ENCODE results near the gene GABRG2. TPM values are rescaled to one million over a fixed set of nuclear protein-coding genes. Genes with fewer than 3 reads are reported as not detected.
"Not testable (repeated sequence)": the region's sequence is repeated elsewhere in the genome, so short reads cannot be mapped to it uniquely, and the experiment has no call there.

GABRG2 gene
- not detected for polyA plus RNA-seq (ENCODE audit: insufficient read length)

- DNase-seq (ENCODE audit: low read depth) = no peak
Observed at GRCh38 chr5:162067655-162068411, at the start of gene GABRG2. Gene GABRG2 (plus strand): TSS chr5:162067773. CDS start chr5:162068000, 227 bp downstream.

DNA sequence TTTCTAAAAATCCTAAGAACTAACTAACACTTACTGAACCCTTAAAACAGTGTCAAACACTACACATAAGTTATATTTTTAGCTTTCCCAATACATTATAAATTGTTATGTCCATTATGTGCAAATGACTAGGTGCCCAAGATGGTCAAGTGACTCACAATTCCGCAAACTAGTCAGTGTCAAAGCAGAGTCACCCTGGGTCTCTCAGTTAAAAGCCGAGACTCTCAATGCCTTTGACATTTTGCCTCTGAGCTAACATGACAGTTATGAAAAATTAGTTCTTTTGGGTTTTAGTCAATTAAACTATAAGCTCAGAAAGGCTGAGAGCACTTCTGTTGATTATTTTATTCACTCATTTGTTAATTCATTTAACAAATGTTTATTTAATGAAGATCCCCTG, 42.3 kb upstream of the GABRG2 start:
- no peak for DNase-seq (ENCODE audit: low read depth)

GRCh38 chr5:162026803-162027202, 40.8 kb upstream of the GABRG2 start:
- no peak for DNase-seq (ENCODE audit: low read depth)

DNA sequence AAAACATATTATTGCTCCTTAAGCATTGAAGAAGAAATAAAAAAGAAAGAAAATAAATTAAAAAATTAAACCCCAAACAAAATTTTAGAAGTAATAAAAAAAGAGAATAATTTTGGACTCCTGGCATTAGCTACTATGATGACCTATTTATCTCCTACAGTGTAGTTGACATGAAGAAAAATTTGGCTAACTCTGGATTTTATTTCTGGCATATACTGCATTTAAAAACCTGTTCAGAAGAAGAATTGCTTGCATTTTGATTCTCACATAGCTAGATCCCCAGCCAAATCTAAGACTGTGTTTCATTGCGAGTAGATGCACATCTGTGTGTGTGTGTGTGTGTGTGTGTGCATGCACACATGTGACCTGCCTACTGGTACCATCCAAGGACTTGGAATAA, 30.1 kb upstream of the GABRG2 start:
- DNase-seq (ENCODE audit: low read depth) = no peak

DNA sequence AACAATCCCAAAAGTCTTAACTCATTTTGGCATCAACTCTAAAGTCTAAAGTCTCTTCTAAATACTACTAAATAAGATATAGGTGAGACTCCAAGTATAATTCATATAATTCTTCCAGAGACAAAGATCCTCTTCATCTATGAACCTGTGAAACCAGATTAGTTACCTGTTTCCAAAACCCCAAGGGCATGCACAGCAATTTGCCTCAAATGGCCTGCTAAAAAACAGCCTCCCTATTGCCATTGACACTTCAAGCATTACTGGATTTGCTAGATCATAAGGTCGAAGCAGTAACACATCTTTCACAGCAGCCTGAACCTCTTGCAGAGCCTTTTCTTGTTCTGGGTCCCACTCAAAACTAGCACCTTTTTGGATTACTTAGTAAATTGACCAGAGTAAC, 20.3 kb upstream of the GABRG2 start:
- DNase-seq (ENCODE audit: low read depth) = no peak

GRCh38 chr5:162052676-162053075, 14.9 kb upstream of the GABRG2 start:
- DNase-seq (ENCODE audit: low read depth) = no peak

GRCh38 chr5:162055095-162055494, 12.5 kb upstream of the GABRG2 start:
- DNase-seq (ENCODE audit: low read depth) = not testable (repeated sequence)

- DNase-seq (ENCODE audit: low read depth) = no peak
Observed at GRCh38 chr5:162067162-162067561, 411 bp upstream of the GABRG2 start.

- DNase-seq (ENCODE audit: low read depth) = peak; percentile 16
Observed at GRCh38 chr5:162068412-162068811, 839 bp downstream of the GABRG2 start.

DNA sequence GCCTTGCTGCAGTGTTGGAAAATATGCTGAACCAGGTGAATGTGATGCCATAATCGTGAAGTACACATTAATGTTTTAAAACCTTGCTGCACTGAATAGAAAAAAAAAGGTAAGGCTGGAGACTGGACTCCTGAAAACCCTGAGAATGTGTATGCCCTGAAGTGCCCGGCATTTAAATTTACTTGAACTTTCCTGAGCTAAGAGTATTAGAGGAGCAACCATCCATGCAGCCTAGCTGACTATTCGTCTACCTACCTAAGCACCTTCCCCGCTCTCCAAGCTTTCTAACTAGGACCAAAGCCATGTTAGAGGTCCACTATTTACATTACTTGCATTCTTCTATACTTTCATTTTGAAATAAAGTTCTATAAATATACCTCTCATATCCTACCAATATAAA, 1.4 kb downstream of the GABRG2 start:
- no peak for DNase-seq (ENCODE audit: low read depth)

- DNase-seq (ENCODE audit: low read depth) = no peak
Observed at GRCh38 chr5:162078805-162079204, 11.2 kb downstream of the GABRG2 start.

GRCh38 chr5:162091336-162091735, 23.8 kb downstream of the GABRG2 start:
- DNase-seq (ENCODE audit: low read depth) = no peak

DNA sequence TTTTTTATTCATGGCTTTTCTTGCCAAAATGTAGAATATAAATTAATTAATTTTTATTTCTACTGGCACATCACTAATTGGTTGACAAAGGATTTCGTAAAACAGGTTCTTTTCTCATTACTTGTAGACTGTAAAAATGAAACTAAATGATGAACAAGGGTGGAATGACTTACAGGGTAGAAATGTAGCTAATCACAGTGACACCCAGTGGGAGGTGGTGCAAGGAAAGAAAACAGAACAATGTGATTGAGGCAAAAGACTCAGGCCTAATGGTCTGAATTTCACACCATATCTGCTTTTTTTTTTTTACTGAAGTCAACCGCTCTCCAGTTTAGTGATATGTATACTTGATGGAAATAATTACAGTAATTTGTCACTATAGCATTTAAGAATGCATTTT, 28.9 kb downstream of the GABRG2 start:
- no peak for DNase-seq (ENCODE audit: low read depth)

GRCh38 chr5:162107591-162107990, 40.0 kb downstream of the GABRG2 start:
- no peak for DNase-seq (ENCODE audit: low read depth)

GRCh38 chr5:162119801-162120200, 52.2 kb downstream of the GABRG2 start:
- no peak for DNase-seq (ENCODE audit: low read depth)

GRCh38 chr5:162128117-162128516, 60.5 kb downstream of the GABRG2 start:
- DNase-seq (ENCODE audit: low read depth) = no peak

DNA sequence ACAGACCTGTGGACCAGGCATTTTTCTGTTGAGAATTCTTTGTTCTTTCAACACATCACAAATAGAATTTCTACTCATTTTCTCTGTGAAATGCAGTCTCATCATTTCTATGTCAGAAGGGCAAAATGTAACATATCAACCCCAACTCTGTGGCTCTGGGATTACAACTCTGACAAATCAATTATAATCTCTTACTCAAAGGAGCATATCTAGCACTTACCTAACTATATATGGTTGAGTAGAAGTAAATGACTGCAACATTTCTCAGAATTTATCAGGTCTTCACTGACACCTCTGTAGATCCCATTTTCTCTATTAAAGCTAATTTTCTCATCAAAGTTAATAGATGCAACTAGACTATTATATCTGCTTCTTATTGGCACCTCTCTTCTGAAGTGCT, 64.8 kb downstream of the GABRG2 start:
- DNase-seq (ENCODE audit: low read depth) = no peak

GRCh38 chr5:162139190-162139589, 71.6 kb downstream of the GABRG2 start:
- DNase-seq (ENCODE audit: low read depth) = no peak

GRCh38 chr5:162154242-162154641, 86.7 kb downstream of the GABRG2 start:
- no peak for DNase-seq (ENCODE audit: low read depth)

- DNase-seq (ENCODE audit: low read depth) = no peak
Observed at GRCh38 chr5:162160401-162160800, 92.8 kb downstream of the GABRG2 start.

DNA sequence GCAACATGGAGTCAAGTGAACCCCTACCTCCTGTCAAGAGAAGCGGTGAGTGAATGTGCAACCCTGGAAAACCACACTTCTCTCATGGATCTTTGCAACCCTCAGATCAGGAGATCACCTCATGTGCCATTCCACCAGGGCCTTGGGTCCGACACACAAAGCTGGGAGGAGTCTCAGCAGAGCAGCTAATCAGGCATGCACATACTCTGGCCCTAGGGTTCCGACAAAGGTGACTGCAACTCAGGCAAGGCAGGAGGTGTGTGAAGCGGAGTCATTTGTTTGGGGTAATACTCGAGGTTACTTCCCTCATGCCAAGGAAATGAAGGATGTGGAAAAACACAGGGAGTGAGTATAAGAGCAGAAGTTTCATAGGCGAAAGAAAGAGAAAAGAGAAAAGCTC, 96.1 kb downstream of the GABRG2 start:
- DNase-seq (ENCODE audit: low read depth) = no peak

- DNase-seq (ENCODE audit: low read depth) = no peak
Observed at GRCh38 chr5:162174358-162174974, 106.9 kb downstream of the GABRG2 start.

- no peak for DNase-seq (ENCODE audit: low read depth)
Observed at GRCh38 chr5:162187371-162187770, 119.8 kb downstream of the GABRG2 start.
